Psoas muscle (tissue), 8 donors: ENCODE data around the gene ATF7IP2. TPM values are rescaled to one million over a fixed set of nuclear protein-coding genes. Genes with fewer than 3 reads are reported as not detected.

Source experiments
- ATAC-seq, 4 donors: fragments of 200-7000 bp; cut with Tn5 transposase; one replicate each; pipeline ENCODE4 v1.9.1; 2020; ENCODE audit warnings: moderate library complexity in 3 of 4, mild to moderate bottlenecking in 2 of 4
- DNase-seq, 2 donors: peaks; one replicate each; pipeline ENCODE4 v3.0.0-alpha.2; 2020
- H3K27ac ChIP-seq: fragments of 200-600 bp; one replicate; pipeline ENCODE4 v1.8.0; 2022
- H3K27me3 ChIP-seq, 3 donors: fragments of 200-600 bp in 1 of 3; one replicate each; pipeline versions ENCODE4 v1.6.1 to v1.8.0; 2013 to 2022; ENCODE audit warnings: low read length in 2 of 3, mild to moderate bottlenecking in 2 of 3, moderate library complexity in 1 of 3; ENCODE audit not compliant: insufficient read depth in 3 of 3
- H3K36me3 ChIP-seq, 2 donors: fragments of 200-600 bp in 1 of 2; one replicate each; pipeline versions ENCODE4 v1.6.1 to v1.8.0; 2013 to 2022; ENCODE audit warnings: low read depth in 1 of 2, mild to moderate bottlenecking in 1 of 2, moderate library complexity in 1 of 2; ENCODE audit not compliant: insufficient read depth in 1 of 2
- H3K4me1 ChIP-seq: fragments of 200-600 bp; one replicate; pipeline ENCODE4 v1.8.0; 2022
- H3K4me3 ChIP-seq: fragments of 200-600 bp; one replicate; pipeline ENCODE4 v1.8.0; 2022; ENCODE audit warnings: mild to moderate bottlenecking
- H3K9me3 ChIP-seq: fragments of 200-600 bp; one replicate; pipeline ENCODE4 v1.8.0; 2022
- CTCF ChIP-seq: fragments of 200-600 bp; IDR thresholded peaks from one replicate; pipeline ENCODE4 v1.8.0; 2022; ENCODE audit warnings: antibody characterized with exemption
- WGBS, 3 donors: extraction: QIAGEN DNeasy Blood & Tissue Kit; methylation state at CpG; one replicate each; pipeline versions ENCODE4 v1.1.6 to v1.1.7; 2013; 5-methylcytosine and 5-hydroxymethylcytosine counted together
- intact Hi-C, 2 donors: fragments of 100-400 bp; cut with DNase I; formaldehyde crosslinking; loops; one replicate each; pipeline versions ENCODE4 v1.11.0 to v1.14.2; 2022
- polyA plus RNA-seq, 3 donors: library from polyadenylated mRNA; stranded (reverse); fragments of 200-250 nt; gene quantifications; one replicate each; pipeline ENCODE4 v1.2.3, GENCODE V29; 2013
- total RNA-seq, 4 donors: library from RNA; stranded (reverse); fragmentation: NEBNext Ultra II Directional in 2 of 4; extraction: Animal tissue kit (Norgen Biotek cat#: 25700) in 2 of 4; gene quantifications; one replicate each; pipeline versions ENCODE4 v1.2.1 to v1.2.4, GENCODE V29; 2021 to 2023
- donor health status: healthy with polysubstance abuse.
- donor health status: DM: no; HTN: no; CAD: no; lungs with moderate emphysema.
- donor health status: Bipolar disorder and iron deficiency.
- donor health status: healthy.
- donor health status: DM: yes; HTN: yes; CAD: no.
- donor health status: DM: no; HTN: no; CAD: no.
- donor health status: DM: no; HTN: no; CAD: no.
- donor health status: DM: yes; HTN: yes; CAD: no.

Gene ATF7IP2
- total and polyA plus RNA-seq, 7 donors = 0.89 to 5.1 (median 2.5) TPM

DNA sequence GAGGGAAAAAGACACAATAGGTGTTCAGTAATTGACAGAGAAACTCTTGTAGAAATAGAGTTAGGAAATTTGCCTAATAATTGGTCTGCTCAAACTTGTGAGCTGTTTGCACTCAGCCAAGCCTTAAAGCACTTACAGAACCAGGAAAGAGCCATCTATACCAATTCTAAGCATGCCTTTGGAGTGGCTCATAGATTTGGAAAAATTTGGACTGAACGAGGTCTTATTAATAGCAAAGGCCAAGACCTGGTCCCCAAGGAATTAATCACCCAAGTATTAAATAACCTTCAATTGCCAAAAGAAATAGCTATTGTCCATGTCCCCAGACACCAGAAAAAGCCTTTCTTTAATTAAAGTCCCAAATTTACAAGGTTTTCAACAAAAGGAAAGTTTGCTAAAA is 104.3 kb downstream of the ATF7IP2 start:
- Histone ChIP-seq H3K4me1 (no peaks in the 10 kb centered on the region), H3K27ac (no peak overlapping the region), H3K4me3 (no peak overlapping the region), H3K27me3 (no peaks in the 10 kb centered on the region), H3K9me3 (peaks cover 2% of the 10 kb centered on the region), H3K36me3 (no peaks in the 10 kb centered on the region)
- TF ChIP-seq CTCF = no peak
- DNase-seq (no peak), ATAC-seq (no peak)
- intact Hi-C loops = no loop called here
- WGBS, 3 donors = 17 to 37% (median 33%) methylated on average over 1 of the region's 1 CpG

- Histone ChIP-seq H3K9me3 (peaks cover 6% of the 10 kb centered on the region), H3K27me3 (no peaks in the 10 kb centered on the region), H3K27ac (no peak overlapping the region), H3K4me3 (no peak overlapping the region), H3K36me3 (no peaks in the 10 kb centered on the region), H3K4me1 (no peaks in the 10 kb centered on the region)
- intact Hi-C loops = no loop called here
- TF ChIP-seq CTCF = no peak
- 45 to 52% (median 45%) methylated on average over 8 of the region's 8 CpGs for whole genome bisulfite sequencing, 3 donors
- ATAC-seq (no peak), DNase-seq (no peak)
These were observed 107.4 kb downstream of the ATF7IP2 start for GRCh38 chr16:10493276-10493675.

GRCh38 chr16:10494343-10495030 is 108.6 kb downstream of the ATF7IP2 start:
- intact Hi-C loops = no loop called here
- Histone ChIP-seq H3K27me3 (no peaks in the 10 kb centered on the region), H3K36me3 (no peaks in the 10 kb centered on the region), H3K9me3 (peaks cover 6% of the 10 kb centered on the region), H3K4me1 (no peaks in the 10 kb centered on the region), H3K4me3 (no peak overlapping the region), H3K27ac (no peak overlapping the region)
- WGBS, 3 donors = 75 to 94% (median 84%) methylated on average over 5 of the region's 5 CpGs
- ATAC-seq = no peak
- DNase-seq = no peak
- TF ChIP-seq CTCF = no peak

- H3K9me3 ChIP-seq = peaks cover 6% of the 10 kb centered on the region
- no peaks in the 10 kb centered on the region for H3K27me3 ChIP-seq
- intact Hi-C loops = no loop called here
- no peak overlapping the region for H3K27ac ChIP-seq
- H3K4me3 ChIP-seq = no peak overlapping the region
- ATAC-seq = no peak
- no peaks in the 10 kb centered on the region for H3K36me3 ChIP-seq
- no peak for TF ChIP-seq CTCF
- WGBS, 3 donors = 87 to 95% (median 94%) methylated on average over 6 of the region's 6 CpGs
- no peaks in the 10 kb centered on the region for H3K4me1 ChIP-seq
- DNase-seq = no peak
These were observed 109.1 kb downstream of the ATF7IP2 start for GRCh38 chr16:10495031-10495345.
